HG02884 (cell line): ENCODE measurements around the gene LIPI.
"Not testable (repeated sequence)": the region's sequence is repeated elsewhere in the genome, so short reads cannot be mapped to it uniquely, and the experiment has no call there.

Source experiments
- ATAC-seq: cut with Tn5 transposase; IDR thresholded peaks from one replicate; pipeline ENCODE4 v1.9.1; 2021; ENCODE audit warnings: mild to moderate bottlenecking, moderate library complexity; ENCODE audit not compliant: unreplicated experiment

LIPI gene

GRCh38 chr21:14210738-14211137 lies at the start of gene LIPI:
Gene LIPI (minus strand): TSS chr21:14210955. CDS start chr21:14210845, 110 bp downstream.
- no peak for ATAC-seq

GRCh38 chr21:14260174-14260764 lies 49.5 kb upstream of the LIPI start:
- no peak for ATAC-seq

- peak; percentile 55 for ATAC-seq
Measured at GRCh38 chr21:14259747-14260146, 49.0 kb upstream of the LIPI start.

GRCh38 chr21:14251336-14251735 lies 40.6 kb upstream of the LIPI start:
- ATAC-seq = no peak

- ATAC-seq = no peak
Measured at GRCh38 chr21:14245711-14246110, 35.0 kb upstream of the LIPI start.

- ATAC-seq = no peak
Measured at GRCh38 chr21:14244911-14245310, 34.2 kb upstream of the LIPI start.

- no peak for ATAC-seq
Measured at GRCh38 chr21:14243874-14244273, 33.1 kb upstream of the LIPI start.

DNA sequence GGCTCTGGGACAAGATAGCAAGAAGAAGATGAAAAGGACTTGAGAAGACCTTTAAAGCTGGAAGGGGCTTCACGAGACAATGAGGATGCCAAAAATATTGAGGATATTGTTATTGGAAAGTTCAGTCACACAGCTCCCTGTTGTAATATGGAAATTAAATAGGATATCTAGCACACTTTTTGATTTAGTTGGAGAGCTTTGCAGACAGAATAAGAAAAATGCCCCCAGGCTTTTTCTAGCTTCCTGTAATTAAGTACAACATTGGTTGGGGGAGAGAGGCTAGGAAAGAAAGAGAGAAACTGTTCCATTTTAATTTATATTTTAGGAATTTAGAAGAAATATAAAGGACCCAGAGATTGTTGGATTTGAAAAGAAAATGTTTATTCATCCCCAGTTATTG lies 32.7 kb upstream of the LIPI start:
- ATAC-seq = no peak

DNA sequence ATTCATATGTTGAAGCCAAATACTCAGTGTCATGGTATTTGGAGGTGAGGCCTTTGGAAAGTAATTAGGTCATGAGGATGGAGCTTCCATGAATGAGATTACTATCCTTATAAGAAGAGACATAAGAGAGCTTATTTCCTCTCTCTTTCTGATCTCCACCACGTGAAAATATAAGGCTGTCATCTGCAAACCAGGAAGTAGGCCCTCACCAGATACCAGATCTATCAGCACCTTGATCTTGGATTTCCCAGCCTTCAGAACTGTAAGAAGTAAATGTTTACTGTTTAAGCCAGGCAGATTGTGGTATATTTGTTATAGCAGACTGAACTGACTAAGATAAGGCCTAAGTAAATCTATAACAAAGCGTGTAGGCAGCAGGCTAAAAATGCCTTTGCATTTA lies 30.5 kb upstream of the LIPI start:
- ATAC-seq = no peak

- no peak for ATAC-seq
Measured at GRCh38 chr21:14239281-14239680, 28.5 kb upstream of the LIPI start.

DNA sequence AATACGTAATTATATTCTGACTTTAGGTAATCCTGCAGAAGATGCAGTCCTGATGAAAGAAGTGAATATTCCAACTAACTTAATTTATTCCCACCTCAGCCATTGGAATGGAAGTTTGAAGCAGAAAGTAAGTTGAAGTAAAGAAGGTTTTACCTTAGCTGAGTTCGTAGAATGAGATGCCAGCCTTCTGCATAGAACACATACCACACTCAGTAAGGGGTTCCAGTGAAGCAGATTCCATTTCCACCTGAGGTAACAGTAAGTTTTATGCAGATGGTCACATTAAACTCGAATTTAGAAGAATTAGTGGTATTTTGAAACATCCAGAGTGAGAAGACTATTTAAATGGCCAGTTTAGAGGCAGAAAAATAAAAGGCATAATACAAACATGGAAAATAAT lies 25.4 kb upstream of the LIPI start:
- no peak for ATAC-seq

- no peak for ATAC-seq
Measured at GRCh38 chr21:14235101-14235500, 24.3 kb upstream of the LIPI start.

- no peak for ATAC-seq
Measured at GRCh38 chr21:14229399-14229798, 18.6 kb upstream of the LIPI start.

DNA sequence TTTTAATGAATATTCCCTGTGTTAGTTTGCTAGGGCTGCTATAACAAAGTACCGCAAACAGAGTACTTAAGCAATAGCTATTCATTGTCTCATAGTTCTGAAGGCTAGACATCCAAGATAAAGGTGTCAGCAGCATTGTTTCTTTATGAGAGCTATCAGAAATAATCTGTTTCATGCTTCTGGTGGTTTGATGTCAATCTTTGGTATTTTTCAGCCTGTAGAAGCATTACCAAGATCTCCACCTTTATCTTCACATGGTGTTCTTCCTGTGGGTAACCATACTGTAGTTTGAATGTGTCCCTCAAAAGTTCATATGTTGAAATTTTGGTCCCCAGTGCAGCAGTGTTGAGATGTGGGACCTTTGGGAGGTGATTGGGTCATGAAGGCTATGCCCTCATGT lies 12.6 kb upstream of the LIPI start:
- no peak for ATAC-seq

GRCh38 chr21:14215971-14216641 lies 5.4 kb upstream of the LIPI start, which contains the start of gene RBM11:
Gene RBM11 (plus strand): TSS chr21:14216157. CDS start chr21:14216187, 30 bp downstream.
- peak; percentile 96 for ATAC-seq

DNA sequence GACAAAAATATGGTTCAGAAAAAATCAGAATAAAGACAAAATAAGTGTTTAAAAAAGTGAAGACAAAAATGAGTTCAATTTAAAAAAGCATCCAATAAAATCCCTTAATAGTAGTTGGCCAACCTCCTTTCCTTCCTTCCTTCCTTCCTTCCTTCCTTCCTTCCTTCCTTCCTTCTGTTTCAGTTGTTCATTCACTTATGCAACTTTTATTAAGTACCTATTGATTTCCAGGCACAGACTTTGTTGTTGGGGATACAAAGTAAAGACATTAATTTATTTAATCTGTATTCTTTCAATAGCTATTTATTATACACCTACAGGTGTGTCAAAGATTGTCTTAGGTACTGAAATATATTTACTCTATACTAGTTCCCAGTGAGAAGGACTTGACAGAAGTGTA lies 2.4 kb upstream of the LIPI start:
- ATAC-seq = no peak

- ATAC-seq = no peak
Measured at GRCh38 chr21:14206222-14206621, 4.5 kb downstream of the LIPI start.

GRCh38 chr21:14166463-14167223 lies 44.1 kb downstream of the LIPI start:
- ATAC-seq = not testable (repeated sequence)

DNA sequence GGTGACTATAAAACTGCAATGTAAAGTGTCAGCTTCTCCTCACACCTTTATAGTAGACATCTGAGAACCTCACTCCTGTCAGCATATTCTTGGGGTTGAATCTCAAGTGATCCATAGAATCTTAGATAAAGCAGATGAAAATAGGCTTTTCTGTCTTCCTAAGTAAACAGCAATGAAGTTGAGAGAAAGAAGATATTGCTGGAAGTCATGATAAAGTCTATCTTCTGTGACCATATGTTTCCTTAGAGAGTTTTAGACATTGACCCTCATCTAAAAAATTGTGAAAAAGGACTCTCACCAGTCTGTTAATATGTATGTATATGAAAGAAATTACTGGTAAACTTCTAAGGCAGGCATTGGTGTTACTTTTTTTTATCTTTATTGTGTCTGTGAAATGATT lies 66.8 kb downstream of the LIPI start:
- ATAC-seq = no peak

GRCh38 chr21:14124266-14124665 lies 86.5 kb downstream of the LIPI start:
- no peak for ATAC-seq

DNA sequence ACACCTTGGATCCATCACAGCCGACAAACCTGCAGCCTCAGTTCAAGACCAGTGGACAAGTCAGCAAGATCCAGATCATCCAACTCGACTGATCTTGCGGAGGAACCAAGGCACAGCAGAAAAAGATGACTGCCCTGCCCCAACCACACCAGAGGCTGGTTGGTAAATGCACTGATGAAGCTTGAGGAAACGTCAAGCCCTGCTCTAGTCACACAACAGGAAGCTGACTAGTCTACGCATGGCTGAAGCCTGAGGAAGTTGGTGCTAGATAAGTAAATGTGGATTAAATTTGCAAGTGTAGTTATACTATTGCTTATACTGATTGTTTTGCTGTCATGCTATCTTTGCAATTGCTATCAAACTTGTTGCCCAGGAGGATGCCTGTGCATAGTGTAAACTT lies 89.0 kb downstream of the LIPI start:
- ATAC-seq = no peak
